Activated B cell treated with CpG ODN at 0.5 μM for 24 hours (primary cell): ENCODE results near the gene ALDH1A2. TPM values are rescaled to one million over a fixed set of nuclear protein-coding genes. Genes with fewer than 3 reads are reported as not detected.

Experiments
- ATAC-seq: fragments of 200-7000 bp; cut with Tn5 transposase; one replicate; pipeline ENCODE4 v1.10.0; 2021; ENCODE audit warnings: low read depth, mild to moderate bottlenecking, moderate library complexity
- CTCF ChIA-PET: fragments of 350-600 bp; sonication (Branson Sonifier 250); formaldehyde crosslinking; loops from one replicate; lab custom pipeline; 2021; ENCODE audit warnings: antibody characterized with exemption; lab: Charles Lee
- POLR2A ChIA-PET: fragments of 350-600 bp; sonication (Branson Sonifier 250); formaldehyde crosslinking; loops from one replicate; lab custom pipeline; 2021; ENCODE audit warnings: antibody characterized with exemption; lab: Charles Lee
- DNase-seq: peaks from one replicate; pipeline ENCODE4 v3.0.0; 2022
- H3K27ac Mint-ChIP-seq: one replicate; pipeline ENCODE4 v1.8.0; 2020; ENCODE audit warnings: mixed read lengths
- H3K27me3 Mint-ChIP-seq: one replicate; pipeline ENCODE4 v1.8.0; 2021; ENCODE audit warnings: mixed read lengths
- H3K36me3 Mint-ChIP-seq: one replicate; pipeline ENCODE4 v1.8.0; 2021; ENCODE audit warnings: low read depth, mixed read lengths
- H3K4me1 Mint-ChIP-seq: one replicate; pipeline ENCODE4 v1.8.0; 2021; ENCODE audit warnings: mixed read lengths
- H3K4me3 Mint-ChIP-seq: one replicate; pipeline ENCODE4 v1.8.0; 2020; ENCODE audit warnings: mild to moderate bottlenecking, mixed read lengths
- H3K9me3 Mint-ChIP-seq: one replicate; pipeline ENCODE4 v1.8.0; 2020; ENCODE audit warnings: mixed read lengths
- CTCF ChIP-seq: fragments of 200-600 bp; IDR thresholded peaks from one replicate; pipeline ENCODE4 v1.8.0; 2022; ENCODE audit warnings: antibody characterized with exemption, mild to moderate bottlenecking
- intact Hi-C: fragments of 100-400 bp; cut with micrococcal nuclease; formaldehyde crosslinking; loops from one replicate; pipeline ENCODE4 v1.15.1; 2024
- total RNA-seq: library from RNA; stranded (reverse); gene quantifications from 2 replicates; pipeline ENCODE4 v1.2.3, GENCODE V29; 2022

ALDH1A2 gene
- total RNA-seq, 1 donor from 2014 or later: not detected

GRCh38 chr15:58070801-58071418 lies 5.4 kb upstream of the ALDH1A2 start:
- peaks cover 57% of the 10 kb centered on the region for H3K27me3 Mint-ChIP-seq
- ATAC-seq: no peak
- no peak for DNase-seq
- TF ChIP-seq CTCF: peak; percentile 80
- peaks cover 6% of the 10 kb centered on the region for H3K4me1 Mint-ChIP-seq
- H3K27ac Mint-ChIP-seq: no peak overlapping the region
- intact Hi-C loops: no loop called here
- POLR2A ChIA-PET: no interaction called here
- CTCF ChIA-PET: interaction anchor here (1.7 kb wide), 1 partner anchor 12 kb away, joined by 6 read pairs; no protein-coding TSS in a partner anchor
- no peaks in the 10 kb centered on the region for H3K36me3 Mint-ChIP-seq
- no peak overlapping the region for H3K4me3 Mint-ChIP-seq
- no peaks in the 10 kb centered on the region for H3K9me3 Mint-ChIP-seq

DNA sequence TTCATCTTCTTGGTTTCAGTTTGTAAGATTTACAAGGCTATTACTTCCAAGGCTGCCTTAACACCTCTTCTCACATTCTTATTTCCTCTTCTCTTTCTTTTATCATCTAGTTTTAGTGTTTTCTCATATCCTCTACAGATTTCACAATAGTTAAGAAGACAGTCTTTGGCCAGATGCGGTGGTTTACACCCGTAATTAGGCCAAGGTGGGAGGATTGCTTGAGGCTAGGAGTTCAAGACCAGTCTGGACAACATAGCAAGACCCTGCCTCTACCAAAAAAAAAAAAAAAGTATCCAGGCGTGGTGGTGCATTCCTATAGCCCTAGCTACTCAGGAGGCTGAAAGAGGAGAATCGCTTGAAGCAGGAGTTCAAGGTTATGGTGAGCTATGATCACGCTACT lies 3.5 kb upstream of the ALDH1A2 start:
- ATAC-seq: no peak
- ChIA-PET CTCF (interaction anchor here (1.2 to 1.3 kb wide), 2 partner anchors 18 to 26 kb away, joined by 3 to 4 read pairs; no protein-coding TSS in a partner anchor), POLR2A (no interaction called here)
- H3K36me3 Mint-ChIP-seq: no peaks in the 10 kb centered on the region
- no peak overlapping the region for H3K27ac Mint-ChIP-seq
- no peak for TF ChIP-seq CTCF
- no peaks in the 10 kb centered on the region for H3K9me3 Mint-ChIP-seq
- peaks cover 54% of the 10 kb centered on the region for H3K27me3 Mint-ChIP-seq
- peaks cover 6% of the 10 kb centered on the region for H3K4me1 Mint-ChIP-seq
- H3K4me3 Mint-ChIP-seq: no peak overlapping the region
- intact Hi-C loops: loop anchor here (5.0 kb wide), 2 partner anchors 202 to 507 kb away; no protein-coding TSS in a partner anchor
- DNase-seq: no peak

- ATAC-seq: peak; percentile 71
- CTCF ChIA-PET: no interaction called here
- H3K4me1 Mint-ChIP-seq: peaks cover 6% of the 10 kb centered on the region
- intact Hi-C loops: loop anchor here (5.0 kb wide), 2 partner anchors 199 to 504 kb away; no protein-coding TSS in a partner anchor
- peak overlapping the region; percentile 53 for H3K4me3 Mint-ChIP-seq
- H3K36me3 Mint-ChIP-seq: no peaks in the 10 kb centered on the region
- TF ChIP-seq CTCF: no peak
- peak; percentile 46 for DNase-seq
- H3K27me3 Mint-ChIP-seq: peaks cover 58% of the 10 kb centered on the region
- H3K27ac Mint-ChIP-seq: no peak overlapping the region
- POLR2A ChIA-PET: no interaction called here
- H3K9me3 Mint-ChIP-seq: no peaks in the 10 kb centered on the region
Measured at GRCh38 chr15:58066042-58066867, 744 bp upstream of the ALDH1A2 start.

DNA sequence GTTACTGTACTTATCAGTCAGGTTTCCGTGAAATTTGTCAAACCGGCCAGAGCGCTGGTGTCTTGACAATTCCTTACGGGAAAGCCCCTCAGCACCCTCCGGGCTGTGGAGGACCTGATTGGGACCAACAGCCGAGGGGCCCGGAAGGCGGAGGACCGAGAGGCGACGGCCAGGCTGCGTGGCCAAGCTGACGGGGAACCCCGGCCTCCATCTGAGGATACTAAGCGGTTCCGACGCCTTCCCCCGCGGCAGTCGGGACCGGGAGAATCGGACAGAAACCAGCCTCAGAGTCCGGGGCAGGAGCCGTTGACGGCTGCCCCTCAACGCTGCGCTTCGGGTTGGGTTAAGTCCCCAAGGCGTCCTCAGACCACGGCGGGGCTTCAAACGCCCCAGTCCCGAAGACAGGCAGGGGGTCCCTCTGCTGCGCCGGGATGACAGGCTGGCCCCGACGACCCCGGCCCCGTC lies 499 bp downstream of the ALDH1A2 start:
- TF ChIP-seq CTCF: no peak
- peak; percentile 16 for DNase-seq
- intact Hi-C loops: loop anchor here (5.0 kb wide), 2 partner anchors 198 to 503 kb away; no protein-coding TSS in a partner anchor
- H3K9me3 Mint-ChIP-seq: no peaks in the 10 kb centered on the region
- peaks cover 6% of the 10 kb centered on the region for H3K4me1 Mint-ChIP-seq
- POLR2A ChIA-PET: no interaction called here
- no peaks in the 10 kb centered on the region for H3K36me3 Mint-ChIP-seq
- H3K4me3 Mint-ChIP-seq: peak overlapping the region; percentile 53
- no peak for ATAC-seq
- no peak overlapping the region for H3K27ac Mint-ChIP-seq
- CTCF ChIA-PET: no interaction called here
- peaks cover 55% of the 10 kb centered on the region for H3K27me3 Mint-ChIP-seq
